Measurements from ENCODE around the gene APBA3. TPM values are rescaled to one million over a fixed set of nuclear protein-coding genes. Genes with fewer than 3 reads are reported as not detected.

The APBA3 gene
- total RNA-seq, 1 experiment from 2014 or later = 19.6 TPM

DNA sequence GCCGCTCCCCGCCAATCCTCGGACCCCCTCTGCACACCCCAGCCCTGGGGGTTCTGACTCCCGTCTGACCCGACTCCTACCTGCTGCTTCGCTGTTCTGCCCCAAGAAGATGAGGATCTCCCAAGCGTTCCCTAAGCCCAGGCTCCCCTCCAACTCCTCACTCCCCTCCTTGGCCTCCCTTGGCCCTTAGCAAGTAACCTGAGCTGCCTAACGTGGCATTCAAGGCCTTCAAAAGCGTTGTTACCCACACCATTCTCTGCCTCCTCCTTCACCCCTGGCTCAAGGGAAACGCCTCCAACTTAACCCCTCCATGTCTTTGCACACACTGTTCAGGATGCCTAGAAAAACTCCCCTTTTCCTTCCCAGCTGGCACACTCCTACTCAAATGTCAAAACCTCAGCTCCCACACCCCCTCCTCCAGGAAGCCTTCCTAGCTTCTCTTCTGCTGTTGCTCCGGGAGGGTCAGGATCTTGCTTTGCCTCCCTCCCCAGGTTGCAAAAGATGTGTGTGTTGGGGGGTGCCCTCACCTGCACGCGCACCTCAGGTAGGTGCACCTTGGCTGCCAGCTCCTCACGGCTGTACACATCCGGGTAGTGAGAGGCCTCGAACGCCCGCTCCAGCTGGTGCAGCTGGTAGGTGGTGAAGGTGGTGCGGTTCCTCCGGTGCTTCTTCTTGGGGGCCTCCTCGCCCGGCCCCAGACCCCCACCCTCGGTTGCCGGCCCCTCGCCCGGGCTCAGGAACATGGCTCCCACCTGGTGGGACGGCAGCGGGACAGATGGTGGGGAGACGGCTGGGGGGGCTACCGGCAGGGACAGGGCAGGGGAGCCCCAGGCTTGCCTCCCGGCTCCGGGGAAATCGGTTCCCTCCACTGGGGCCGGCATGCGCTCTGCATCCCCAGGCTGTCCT lies 9.8 kb upstream of the APBA3 start:
- TF ChIP-seq, protein P1, sequence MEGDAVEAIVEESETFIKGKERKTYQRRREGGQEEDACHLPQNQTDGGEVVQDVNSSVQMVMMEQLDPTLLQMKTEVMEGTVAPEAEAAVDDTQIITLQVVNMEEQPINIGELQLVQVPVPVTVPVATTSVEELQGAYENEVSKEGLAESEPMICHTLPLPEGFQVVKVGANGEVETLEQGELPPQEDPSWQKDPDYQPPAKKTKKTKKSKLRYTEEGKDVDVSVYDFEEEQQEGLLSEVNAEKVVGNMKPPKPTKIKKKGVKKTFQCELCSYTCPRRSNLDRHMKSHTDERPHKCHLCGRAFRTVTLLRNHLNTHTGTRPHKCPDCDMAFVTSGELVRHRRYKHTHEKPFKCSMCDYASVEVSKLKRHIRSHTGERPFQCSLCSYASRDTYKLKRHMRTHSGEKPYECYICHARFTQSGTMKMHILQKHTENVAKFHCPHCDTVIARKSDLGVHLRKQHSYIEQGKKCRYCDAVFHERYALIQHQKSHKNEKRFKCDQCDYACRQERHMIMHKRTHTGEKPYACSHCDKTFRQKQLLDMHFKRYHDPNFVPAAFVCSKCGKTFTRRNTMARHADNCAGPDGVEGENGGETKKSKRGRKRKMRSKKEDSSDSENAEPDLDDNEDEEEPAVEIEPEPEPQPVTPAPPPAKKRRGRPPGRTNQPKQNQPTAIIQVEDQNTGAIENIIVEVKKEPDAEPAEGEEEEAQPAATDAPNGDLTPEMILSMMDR (IDR thresholded peaks at IDR 0.05; ENCODE audit: unreplicated experiment) = no peak
- Mint-ChIP-seq H3K36me3 (ENCODE audit: insufficient read depth, unreplicated experiment) (peaks cover 5% of the 10 kb centered on the region), H3K27ac (ENCODE audit: unreplicated experiment) (no peak overlapping the region), H3K9me3 (ENCODE audit: low read depth, unreplicated experiment) (no peaks in the 10 kb centered on the region), H3K27me3 (ENCODE audit: unreplicated experiment) (peaks cover 25% of the 10 kb centered on the region), H3K4me1 (ENCODE audit: low read depth, unreplicated experiment) (no peaks in the 10 kb centered on the region), H3K4me3 (ENCODE audit: low read depth, unreplicated experiment) (no peak overlapping the region)
- intact Hi-C loops (cut with micrococcal nuclease; ENCODE audit: unreplicated experiment) = no loop called here
- CTCF ChIA-PET = no interaction called here
- no TSS peak for BruUV-seq (replicated peaks)
- no peak for DNase-seq

DNA sequence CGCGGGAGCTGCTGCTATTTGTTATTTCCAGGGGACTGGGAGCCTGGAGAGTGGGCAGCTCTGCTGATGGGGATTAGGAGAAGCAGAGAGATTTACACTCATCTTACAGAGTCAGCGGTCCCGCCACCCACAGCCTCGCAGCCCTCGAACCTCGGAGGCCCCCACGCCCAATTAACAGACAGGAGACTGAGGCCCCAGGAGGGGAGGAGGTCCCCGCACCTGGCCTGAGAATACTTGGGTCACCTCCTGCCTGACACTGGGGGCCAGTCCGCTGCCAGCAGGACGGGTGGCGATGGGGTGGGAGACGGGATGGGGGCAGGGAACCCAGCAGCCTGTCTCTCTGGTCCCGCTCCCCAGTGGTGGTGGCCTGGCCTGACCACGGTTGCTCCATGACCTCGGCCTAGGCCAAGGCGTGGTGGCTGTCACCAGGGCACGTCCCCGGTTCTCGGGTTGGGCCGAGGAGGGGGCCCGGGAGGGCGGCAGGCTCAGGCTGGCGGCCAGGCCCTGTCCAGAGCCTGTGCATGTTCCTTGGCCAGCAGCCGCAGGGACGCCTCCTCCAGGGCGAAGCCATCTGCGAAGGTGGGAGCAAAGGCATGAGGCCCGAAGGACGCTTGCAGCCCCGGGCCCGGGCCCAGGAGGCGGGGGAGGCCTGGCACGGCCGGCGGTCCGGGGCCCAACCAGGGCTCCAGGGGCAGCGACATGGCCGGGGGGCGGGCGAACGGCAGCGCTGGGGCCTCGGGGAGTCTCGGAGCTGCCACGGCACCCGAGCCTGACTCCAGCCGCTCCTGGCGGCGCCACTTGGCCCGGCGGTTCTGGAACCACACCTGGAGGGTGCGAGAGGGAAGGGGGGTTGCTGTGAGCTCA lies 8.9 kb upstream of the APBA3 start:
- intact Hi-C loops (cut with micrococcal nuclease; ENCODE audit: unreplicated experiment) = no loop called here
- no peaks in the 10 kb centered on the region for H3K9me3 Mint-ChIP-seq (ENCODE audit: low read depth, unreplicated experiment)
- H3K27ac Mint-ChIP-seq (ENCODE audit: unreplicated experiment) = no peak overlapping the region
- DNase-seq = no peak
- CTCF ChIA-PET = no interaction called here
- H3K36me3 Mint-ChIP-seq (ENCODE audit: insufficient read depth, unreplicated experiment) = peaks cover 5% of the 10 kb centered on the region
- H3K4me3 Mint-ChIP-seq (ENCODE audit: low read depth, unreplicated experiment) = no peak overlapping the region
- peaks cover 21% of the 10 kb centered on the region for H3K27me3 Mint-ChIP-seq (ENCODE audit: unreplicated experiment)
- BruUV-seq (replicated peaks) = no TSS peak
- TF ChIP-seq, protein P1 (IDR thresholded peaks at IDR 0.05; ENCODE audit: unreplicated experiment) = no peak
- no peaks in the 10 kb centered on the region for H3K4me1 Mint-ChIP-seq (ENCODE audit: low read depth, unreplicated experiment)

DNA sequence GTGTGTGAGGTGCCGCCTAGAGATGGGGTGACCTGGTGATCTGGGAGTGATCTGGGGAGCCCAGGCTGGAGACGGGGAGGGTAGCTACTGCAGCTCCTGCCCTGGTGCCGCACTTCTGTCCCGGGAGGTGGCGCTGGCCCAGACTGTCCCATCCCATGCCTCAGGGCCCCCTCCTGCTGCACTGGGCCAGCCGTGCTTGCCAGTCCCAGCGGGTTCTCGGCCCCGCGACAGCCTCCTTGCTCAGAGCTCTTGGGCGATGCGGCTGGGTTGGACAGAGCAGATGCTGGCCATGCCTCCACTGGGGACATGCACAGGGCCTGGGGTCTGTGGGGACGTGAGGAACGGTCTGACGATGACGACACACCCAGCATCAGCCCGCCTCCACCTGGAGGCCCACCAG lies 8.0 kb upstream of the APBA3 start:
- BruUV-seq (replicated peaks) = no TSS peak
- peaks cover 5% of the 10 kb centered on the region for H3K36me3 Mint-ChIP-seq (ENCODE audit: insufficient read depth, unreplicated experiment)
- H3K9me3 Mint-ChIP-seq (ENCODE audit: low read depth, unreplicated experiment) = no peaks in the 10 kb centered on the region
- intact Hi-C loops (cut with micrococcal nuclease; ENCODE audit: unreplicated experiment) = no loop called here
- no peak for DNase-seq
- H3K27ac Mint-ChIP-seq (ENCODE audit: unreplicated experiment) = no peak overlapping the region
- no peak overlapping the region for H3K4me3 Mint-ChIP-seq (ENCODE audit: low read depth, unreplicated experiment)
- CTCF ChIA-PET = no interaction called here
- no peaks in the 10 kb centered on the region for H3K4me1 Mint-ChIP-seq (ENCODE audit: low read depth, unreplicated experiment)
- peaks cover 21% of the 10 kb centered on the region for H3K27me3 Mint-ChIP-seq (ENCODE audit: unreplicated experiment)
- TF ChIP-seq, protein P1 (IDR thresholded peaks at IDR 0.05; ENCODE audit: unreplicated experiment) = no peak

DNA sequence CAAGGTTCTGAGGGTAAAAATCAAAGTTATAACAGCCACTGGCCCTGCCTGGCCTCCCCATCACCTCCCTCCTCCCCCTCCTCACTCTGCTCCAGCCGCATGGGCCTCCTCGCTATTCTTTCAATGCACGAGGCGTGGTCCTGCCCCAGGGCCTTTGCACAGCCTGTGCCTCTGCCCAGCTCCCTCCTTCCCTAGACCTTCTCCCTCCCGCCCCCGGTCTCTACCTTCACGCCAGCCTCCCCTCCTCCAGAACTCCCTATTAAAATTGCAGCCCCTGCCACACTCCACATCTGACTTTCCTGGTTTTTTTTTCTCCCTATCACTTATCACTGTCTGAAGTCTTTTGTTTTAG lies 7.2 kb upstream of the APBA3 start:
- no peak for DNase-seq
- H3K4me1 Mint-ChIP-seq (ENCODE audit: low read depth, unreplicated experiment) = no peaks in the 10 kb centered on the region
- no peak overlapping the region for H3K27ac Mint-ChIP-seq (ENCODE audit: unreplicated experiment)
- TF ChIP-seq, protein P1 (IDR thresholded peaks at IDR 0.05; ENCODE audit: unreplicated experiment) = no peak
- peaks cover 5% of the 10 kb centered on the region for H3K36me3 Mint-ChIP-seq (ENCODE audit: insufficient read depth, unreplicated experiment)
- intact Hi-C loops (cut with micrococcal nuclease; ENCODE audit: unreplicated experiment) = no loop called here
- H3K27me3 Mint-ChIP-seq (ENCODE audit: unreplicated experiment) = peaks cover 14% of the 10 kb centered on the region
- H3K9me3 Mint-ChIP-seq (ENCODE audit: low read depth, unreplicated experiment) = no peaks in the 10 kb centered on the region
- no TSS peak for BruUV-seq (replicated peaks)
- H3K4me3 Mint-ChIP-seq (ENCODE audit: low read depth, unreplicated experiment) = no peak overlapping the region
- CTCF ChIA-PET = no interaction called here
